ENCODE results near the gene TBC1D16. TPM values are rescaled to one million over a fixed set of nuclear protein-coding genes. Genes with fewer than 3 reads are reported as not detected.

TBC1D16 gene
- total and polyA plus RNA-seq, 2 experiments from 2014 or later, result 9.2 to 22.4 TPM

DNA sequence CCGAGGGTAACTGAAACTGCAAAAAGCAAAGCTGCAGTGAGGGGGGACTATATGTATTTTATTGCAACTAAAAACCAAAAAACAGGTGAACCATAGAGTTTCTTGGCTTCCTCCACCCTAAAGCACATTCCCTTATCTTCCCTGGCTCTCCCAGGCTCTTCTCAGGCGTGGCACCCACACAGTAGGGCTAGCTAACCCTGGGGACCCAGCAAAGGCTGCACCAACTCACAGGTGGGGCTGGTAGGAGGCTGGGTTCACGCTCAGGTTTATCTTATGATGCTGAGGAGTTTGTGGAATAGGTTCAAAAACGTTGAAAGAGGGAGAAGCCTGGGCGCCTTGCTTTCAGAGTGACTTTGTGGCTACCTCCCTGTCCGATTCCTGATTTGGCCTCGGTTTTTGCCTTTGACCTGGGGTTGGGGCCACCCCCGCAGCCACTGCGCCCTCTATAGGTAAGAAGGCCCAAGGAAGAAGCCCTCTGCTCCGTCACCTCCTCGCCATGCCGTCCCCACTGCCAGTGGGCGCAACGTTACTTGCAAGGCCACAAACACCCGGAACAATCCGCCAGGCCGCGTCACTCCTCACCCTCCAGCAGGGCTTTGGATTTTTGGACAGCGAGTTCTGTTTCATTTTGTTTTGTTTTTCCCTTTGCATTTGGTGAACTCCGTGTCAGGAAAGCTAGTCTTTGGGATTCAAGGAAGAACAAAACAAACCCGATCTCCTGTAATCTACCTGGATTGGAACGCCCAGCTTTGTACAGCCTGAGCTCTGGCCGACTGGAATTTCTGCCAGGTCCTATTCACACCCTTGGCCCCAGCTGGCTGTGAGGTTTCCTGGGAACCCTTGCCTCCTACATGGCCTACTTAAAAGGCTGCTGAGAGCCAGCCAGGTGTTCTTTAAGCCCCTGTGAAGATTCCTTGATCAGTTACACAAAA is 60.8 kb downstream of the TBC1D16 start:
- WGBS, 2 experiments (ENCODE audit: low coverage in 1 of 2, low lambda C conversion rate in 2 of 2, missing lambda C conversion rate in 2 of 2), result 90% methylated on average over 23 of the region's 23 CpGs

DNA sequence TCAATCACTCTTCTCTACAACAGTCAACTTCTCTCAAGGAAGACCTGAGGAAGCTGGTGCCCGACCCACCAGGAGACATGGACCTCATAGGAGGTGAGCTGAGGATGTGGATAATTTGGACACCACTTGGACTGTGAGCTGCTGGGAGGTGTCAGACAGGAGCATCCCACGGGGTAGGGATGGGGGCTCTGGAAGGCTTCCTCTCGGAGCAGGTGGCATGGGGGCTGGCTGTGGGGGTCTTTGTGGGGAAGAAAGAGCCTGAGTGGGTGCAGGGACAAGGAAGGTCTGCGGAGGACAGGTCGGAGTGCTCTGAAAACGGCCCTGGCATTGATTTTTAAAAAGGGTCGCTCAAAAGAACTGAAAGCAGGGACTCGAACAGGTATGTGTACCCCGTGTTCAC is 64.0 kb downstream of the TBC1D16 start:
- Histone ChIP-seq H3K27me3 (replicated peaks; ENCODE audit: insufficient read depth) (no peaks in the 10 kb centered on the region), H3K4me3 (no peak overlapping the region), H2AFZ (no peak overlapping the region), H3F3A (ENCODE audit: insufficient read depth) (no peaks in the 10 kb centered on the region), H3K79me2 (ENCODE audit: insufficient read depth) (0 out of 2 replicates have a peak, but pooled peaks cover 3% of the 10 kb centered on the region), H4K20me1 (ENCODE audit: insufficient read depth) (no peaks in the 10 kb centered on the region), H3K9me3 (ENCODE audit: low read depth) (no peaks in the 10 kb centered on the region), H3K9ac (no peak overlapping the region), H3K36me3 (ENCODE audit: low read depth) (no peaks in the 10 kb centered on the region), H3K9me2 (ENCODE audit: insufficient read depth) (no peaks in the 10 kb centered on the region), H3K27ac (no peak overlapping the region), H3K4me1 (ENCODE audit: insufficient read depth) (no peaks in the 10 kb centered on the region), H3K4me2 (ENCODE audit: unreplicated experiment) (no peak overlapping the region)
- no peak for DNase-seq
- TF ChIP-seq EZH2phosphoT487 (IDR thresholded peaks at IDR 0.05; ENCODE audit: insufficient read depth, low read depth) (no peak), EZH2 (IDR thresholded peaks at IDR 0.05; ENCODE audit: insufficient read depth, poor library complexity, severe bottlenecking) (no peak)
- 97% methylated on average over 9 of the region's 9 CpGs for WGBS, 2 experiments (ENCODE audit: low coverage in 1 of 2, low lambda C conversion rate in 2 of 2, missing lambda C conversion rate in 2 of 2)
- in situ Hi-C loops (cut with MboI), result no loop called here

More for the DNA sequence above, 60.8 kb downstream of the TBC1D16 start:
- TF ChIP-seq EZH2phosphoT487 (IDR thresholded peaks at IDR 0.05; ENCODE audit: insufficient read depth, low read depth) (no peak), EZH2 (IDR thresholded peaks at IDR 0.05; ENCODE audit: insufficient read depth, poor library complexity, severe bottlenecking) (no peak)
- Histone ChIP-seq H3K9me3 (ENCODE audit: low read depth) (no peaks in the 10 kb centered on the region), H2AFZ (no peak overlapping the region), H3F3A (ENCODE audit: insufficient read depth) (no peaks in the 10 kb centered on the region), H3K4me3 (no peak overlapping the region), H3K27ac (no peak overlapping the region), H3K79me2 (ENCODE audit: insufficient read depth) (no peaks in the 10 kb centered on the region), H3K4me2 (ENCODE audit: unreplicated experiment) (no peak overlapping the region), H3K36me3 (ENCODE audit: low read depth) (no peaks in the 10 kb centered on the region), H3K4me1 (ENCODE audit: insufficient read depth) (no peaks in the 10 kb centered on the region), H4K20me1 (ENCODE audit: insufficient read depth) (no peaks in the 10 kb centered on the region), H3K27me3 (replicated peaks; ENCODE audit: insufficient read depth) (no peaks in the 10 kb centered on the region), H3K9ac (no peak overlapping the region), H3K9me2 (ENCODE audit: insufficient read depth) (no peaks in the 10 kb centered on the region)
- DNase-seq, result no peak
- in situ Hi-C loops (cut with MboI), result no loop called here

DNA sequence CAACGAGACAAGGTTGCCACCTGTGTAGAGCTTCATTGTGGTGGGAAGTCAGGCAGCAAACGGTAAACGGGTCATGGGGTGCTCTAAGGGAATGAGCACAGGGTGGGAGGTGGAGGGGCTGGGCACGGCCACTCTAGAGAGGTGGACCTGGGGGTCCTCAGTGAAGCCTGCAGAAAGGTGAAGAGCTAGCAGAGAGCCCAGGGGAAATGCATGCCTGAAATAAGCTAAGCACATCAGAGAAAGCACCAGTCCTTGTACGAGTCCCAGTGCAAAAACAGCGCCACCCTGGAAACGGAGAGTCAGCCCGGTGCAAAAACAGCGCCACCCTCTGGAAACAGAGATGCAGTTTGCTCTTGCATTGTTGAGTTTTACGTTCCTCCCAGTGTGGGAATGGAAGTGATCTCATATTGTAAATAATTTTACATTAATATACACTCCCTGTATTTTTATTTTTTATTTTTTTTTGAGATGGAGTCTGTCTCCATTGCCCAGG is 65.0 kb downstream of the TBC1D16 start:
- Histone ChIP-seq H4K20me1 (ENCODE audit: insufficient read depth) (no peaks in the 10 kb centered on the region), H3K4me1 (ENCODE audit: insufficient read depth) (no peaks in the 10 kb centered on the region), H3K4me2 (ENCODE audit: unreplicated experiment) (no peak overlapping the region), H3K4me3 (no peak overlapping the region), H3K79me2 (ENCODE audit: insufficient read depth) (0 out of 2 replicates have a peak, but pooled peaks cover 6% of the 10 kb centered on the region), H3K36me3 (ENCODE audit: low read depth) (no peaks in the 10 kb centered on the region), H3K27me3 (replicated peaks; ENCODE audit: insufficient read depth) (no peaks in the 10 kb centered on the region), H3F3A (ENCODE audit: insufficient read depth) (no peaks in the 10 kb centered on the region), H3K9me2 (ENCODE audit: insufficient read depth) (no peaks in the 10 kb centered on the region), H3K9me3 (ENCODE audit: low read depth) (no peaks in the 10 kb centered on the region), H3K9ac (no peak overlapping the region), H2AFZ (no peak overlapping the region), H3K27ac (no peak overlapping the region)
- DNase-seq, result peak; percentile 18
- WGBS, 2 experiments (ENCODE audit: low coverage in 1 of 2, low lambda C conversion rate in 2 of 2, missing lambda C conversion rate in 2 of 2), result 73 to 76% methylated on average over 10 of the region's 10 CpGs
- in situ Hi-C loops (cut with MboI), result no loop called here
- TF ChIP-seq EZH2phosphoT487 (IDR thresholded peaks at IDR 0.05; ENCODE audit: insufficient read depth, low read depth), result no peak
- no peak for TF ChIP-seq EZH2 (IDR thresholded peaks at IDR 0.05; ENCODE audit: insufficient read depth, poor library complexity, severe bottlenecking)

DNA sequence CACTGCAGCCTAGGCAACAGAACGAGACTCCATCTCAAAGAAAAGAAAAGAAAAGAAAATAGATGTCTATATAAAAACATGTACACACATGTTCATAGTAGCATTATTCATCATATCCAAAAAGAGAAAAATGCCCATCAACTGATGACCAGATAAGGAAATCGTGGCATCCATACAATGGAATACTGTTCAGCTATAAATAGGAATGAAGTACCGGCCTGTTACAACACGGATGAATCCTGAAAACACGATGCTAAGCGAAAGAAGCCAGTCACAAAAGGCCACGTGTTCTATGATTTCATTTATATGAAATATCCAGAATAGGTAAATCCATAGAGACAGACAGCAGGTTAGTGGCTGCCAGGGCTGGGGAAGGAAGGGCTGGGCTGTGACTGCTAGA is 65.8 kb downstream of the TBC1D16 start:
- 81 to 85% methylated on average over 7 of the region's 7 CpGs for WGBS, 2 experiments (ENCODE audit: low coverage in 1 of 2, low lambda C conversion rate in 2 of 2, missing lambda C conversion rate in 2 of 2)
- no peaks in the 10 kb centered on the region for H4K20me1 ChIP-seq (ENCODE audit: insufficient read depth)
- no peak overlapping the region for H3K4me3 ChIP-seq
- no peak overlapping the region for H2AFZ ChIP-seq
- H3F3A ChIP-seq (ENCODE audit: insufficient read depth), result no peaks in the 10 kb centered on the region
- no peak overlapping the region for H3K9ac ChIP-seq
- no peak for TF ChIP-seq EZH2 (IDR thresholded peaks at IDR 0.05; ENCODE audit: insufficient read depth, poor library complexity, severe bottlenecking)
- 0 out of 2 replicates have a peak, but pooled peaks cover 6% of the 10 kb centered on the region for H3K79me2 ChIP-seq (ENCODE audit: insufficient read depth)
- H3K9me3 ChIP-seq (ENCODE audit: low read depth), result no peaks in the 10 kb centered on the region
- no peak overlapping the region for H3K4me2 ChIP-seq (ENCODE audit: unreplicated experiment)
- no peaks in the 10 kb centered on the region for H3K4me1 ChIP-seq (ENCODE audit: insufficient read depth)
- H3K27ac ChIP-seq, result no peak overlapping the region
- H3K27me3 ChIP-seq (replicated peaks; ENCODE audit: insufficient read depth), result no peaks in the 10 kb centered on the region
- no peaks in the 10 kb centered on the region for H3K36me3 ChIP-seq (ENCODE audit: low read depth)
- in situ Hi-C loops (cut with MboI), result no loop called here
- no peaks in the 10 kb centered on the region for H3K9me2 ChIP-seq (ENCODE audit: insufficient read depth)
- no peak for DNase-seq

Data from GM23248 (cell line).